Trophoblast cell (in vitro differentiated cells and primary cell): ENCODE results near the gene SCAPER.

ENCODE experiments used
- DNase-seq, 2 donors: peaks; one replicate each; pipeline ENCODE4 v3.0.0-alpha.2; 2016
- H2AFZ ChIP-seq: 2 replicates; pipeline ENCODE4 v1.6.1; 2013; ENCODE audit warnings: low read length, moderate library complexity, mild to moderate bottlenecking; ENCODE audit not compliant: insufficient read depth, poor library complexity
- H2AK5ac ChIP-seq: 2 replicates; pipeline ENCODE4 v1.6.1; 2013; ENCODE audit warnings: mild to moderate bottlenecking, low read length
- H2BK120ac ChIP-seq: 2 replicates; pipeline ENCODE4 v1.6.1; 2013; ENCODE audit warnings: low read length, mild to moderate bottlenecking, moderate library complexity; ENCODE audit not compliant: insufficient read depth, poor library complexity
- H2BK12ac ChIP-seq: 2 replicates; pipeline ENCODE4 v1.6.1; 2013; ENCODE audit warnings: mild to moderate bottlenecking, low read length, moderate library complexity
- H2BK5ac ChIP-seq: 2 replicates; pipeline ENCODE4 v1.6.1; 2013; ENCODE audit warnings: low read length, low read depth, moderate library complexity, mild to moderate bottlenecking; ENCODE audit not compliant: poor library complexity
- H3K14ac ChIP-seq: 2 replicates; pipeline ENCODE4 v1.6.1; 2013; ENCODE audit warnings: mild to moderate bottlenecking, low read length
- H3K18ac ChIP-seq: 2 replicates; pipeline ENCODE4 v1.6.1; 2013; ENCODE audit warnings: mild to moderate bottlenecking, low read length
- H3K23ac ChIP-seq: 2 replicates; pipeline ENCODE4 v1.6.1; 2013; ENCODE audit warnings: low read length
- H3K27ac ChIP-seq: 2 replicates; pipeline ENCODE4 v1.5.1; 2013; ENCODE audit warnings: low read depth, mild to moderate bottlenecking, inconsistent platforms, low read length, moderate library complexity
- H3K27me3 ChIP-seq: 2 replicates; pipeline ENCODE4 v1.6.1; 2013; ENCODE audit warnings: inconsistent platforms, mild to moderate bottlenecking, low read length, moderate library complexity; ENCODE audit not compliant: insufficient read depth
- H3K36me3 ChIP-seq, 2 experiments: 1 replicate in 1 of 2; 2 replicates in 1 of 2; pipeline ENCODE4 v1.6.1; 2013; ENCODE audit warnings: low read length in 2 of 2, mild to moderate bottlenecking in 2 of 2, moderate library complexity in 1 of 2; ENCODE audit not compliant: insufficient read depth in 2 of 2, control insufficient read depth in 1 of 2
- H3K4ac ChIP-seq: 2 replicates; pipeline ENCODE4 v1.6.1; 2013; ENCODE audit warnings: low read depth, mild to moderate bottlenecking, low read length, moderate library complexity
- H3K4me1 ChIP-seq, 2 experiments: 1 replicate in 1 of 2; 2 replicates in 1 of 2; pipeline ENCODE4 v1.6.1; 2013; ENCODE audit warnings: low read length in 2 of 2, mild to moderate bottlenecking in 2 of 2, moderate library complexity in 1 of 2; ENCODE audit not compliant: insufficient read depth in 2 of 2, control insufficient read depth in 1 of 2
- H3K4me2 ChIP-seq: 2 replicates; pipeline ENCODE4 v1.6.1; 2013; ENCODE audit warnings: inconsistent platforms, mild to moderate bottlenecking, low read length, moderate library complexity
- H3K4me3 ChIP-seq: 2 replicates; pipeline ENCODE4 v1.5.1; 2013; ENCODE audit warnings: mild to moderate bottlenecking, low read depth, low read length, inconsistent platforms
- H3K79me1 ChIP-seq: one replicate; pipeline ENCODE4 v1.6.1; 2013; ENCODE audit warnings: low read length
- H3K79me2 ChIP-seq: 2 replicates; pipeline ENCODE4 v1.6.1; 2013; ENCODE audit warnings: low read length, mild to moderate bottlenecking; ENCODE audit not compliant: control insufficient read depth, insufficient read depth, poor library complexity
- H3K9ac ChIP-seq: 2 replicates; pipeline ENCODE4 v1.6.1; 2013; ENCODE audit warnings: mild to moderate bottlenecking, low read length
- H3K9me3 ChIP-seq: 2 replicates; pipeline ENCODE4 v1.6.1; 2013; ENCODE audit warnings: low read depth, mild to moderate bottlenecking, control low read depth, inconsistent platforms, low read length; ENCODE audit not compliant: insufficient read depth
- H4K12ac ChIP-seq: 2 replicates; pipeline ENCODE4 v1.6.1; 2013; ENCODE audit warnings: low read depth, mild to moderate bottlenecking, low read length, moderate library complexity
- H4K8ac ChIP-seq: 2 replicates; pipeline ENCODE4 v1.6.1; 2013; ENCODE audit warnings: low read depth, mild to moderate bottlenecking, low read length, moderate library complexity
- H4K91ac ChIP-seq: one replicate; pipeline ENCODE4 v1.6.1; 2013; ENCODE audit warnings: low read depth, mild to moderate bottlenecking, low read length, moderate library complexity
- WGBS: extraction: QIAGEN DNeasy Blood & Tissue Kit; methylation state at CpG from one replicate; pipeline ENCODE4 v1.1.7; 2013; ENCODE audit warnings: missing lambda C conversion rate; ENCODE audit not compliant: insufficient read length, insufficient coverage; ENCODE audit errors: extremely low coverage; 5-methylcytosine and 5-hydroxymethylcytosine counted together

The SCAPER gene

DNA sequence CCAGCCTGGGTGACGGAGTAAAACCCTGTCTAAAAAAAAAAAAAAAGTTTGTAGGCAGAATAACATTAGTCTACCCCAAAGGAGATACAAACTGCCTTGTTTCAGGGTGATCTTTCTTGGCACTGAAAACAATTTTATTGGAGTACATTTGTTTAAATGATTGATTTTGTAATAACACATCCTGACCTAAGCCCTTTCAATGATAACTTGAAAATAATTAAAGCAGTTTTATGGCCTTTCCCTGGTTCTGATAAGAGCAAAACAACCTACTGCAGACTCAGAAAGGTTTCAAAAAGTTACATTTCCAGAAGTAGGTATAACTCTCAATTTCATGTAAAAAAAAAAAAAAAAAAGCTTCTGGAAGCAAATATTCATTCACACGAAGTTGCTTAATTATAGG lies 404.1 kb downstream of the SCAPER start:
- Histone ChIP-seq H3K4ac (no peak overlapping the region), H3K79me1 (no peaks in the 10 kb centered on the region), H3K14ac (no peak overlapping the region), H2AK5ac (no peak overlapping the region), H3K23ac (no peak overlapping the region), H3K4me1 (no peaks in the 10 kb centered on the region), H2BK5ac (no peak overlapping the region), H4K12ac (no peak overlapping the region), H3K4me2 (no peak overlapping the region), H3K9me3 (no peaks in the 10 kb centered on the region), H3K36me3 (no peaks in the 10 kb centered on the region), H4K8ac (no peak overlapping the region), H3K9ac (no peak overlapping the region), H3K27me3 (no peaks in the 10 kb centered on the region), H3K27ac (no peak overlapping the region), H3K4me3 (no peak overlapping the region), H3K18ac (no peak overlapping the region), H4K91ac (no peak overlapping the region), H3K79me2 (no peaks in the 10 kb centered on the region), H2BK120ac (no peak overlapping the region), H2AFZ (no peak overlapping the region), H2BK12ac (no peak overlapping the region)
- no peak for DNase-seq
- WGBS = no CpG with 5 or more reads among the region's 2 CpGs

DNA sequence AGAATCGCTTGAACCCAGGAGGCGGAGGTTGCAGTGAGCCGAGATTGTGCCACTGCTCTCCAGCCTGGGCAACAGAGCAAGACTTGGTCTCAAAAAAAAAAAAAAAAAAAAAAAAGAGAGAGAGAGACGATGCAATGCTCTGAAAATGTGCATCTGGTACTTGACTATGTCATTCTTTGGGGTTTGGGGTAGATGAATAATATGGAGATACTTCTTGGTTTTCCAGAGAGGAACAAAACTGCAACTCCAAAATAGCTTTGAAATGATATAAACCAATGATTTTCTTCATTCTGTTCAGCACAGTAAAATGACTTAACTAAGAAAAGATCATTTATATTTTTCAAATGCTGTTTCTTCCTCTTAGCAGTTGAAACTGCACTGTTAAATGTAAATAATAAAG lies 409.7 kb downstream of the SCAPER start:
- Histone ChIP-seq H3K9ac (no peak overlapping the region), H4K12ac (no peak overlapping the region), H3K27ac (no peak overlapping the region), H3K4ac (no peak overlapping the region), H3K36me3 (no peaks in the 10 kb centered on the region), H3K14ac (no peak overlapping the region), H3K79me1 (no peaks in the 10 kb centered on the region), H3K27me3 (no peaks in the 10 kb centered on the region), H2BK5ac (no peak overlapping the region), H4K91ac (no peak overlapping the region), H3K4me2 (no peak overlapping the region), H2BK120ac (no peak overlapping the region), H3K4me3 (no peak overlapping the region), H2AFZ (no peak overlapping the region), H2BK12ac (no peak overlapping the region), H4K8ac (no peak overlapping the region), H3K79me2 (no peaks in the 10 kb centered on the region), H3K23ac (no peak overlapping the region), H3K18ac (no peak overlapping the region), H3K4me1 (no peaks in the 10 kb centered on the region), H3K9me3 (no peaks in the 10 kb centered on the region), H2AK5ac (no peak overlapping the region)
- WGBS = no CpG with 5 or more reads among the region's 4 CpGs
- no peak for DNase-seq

DNA sequence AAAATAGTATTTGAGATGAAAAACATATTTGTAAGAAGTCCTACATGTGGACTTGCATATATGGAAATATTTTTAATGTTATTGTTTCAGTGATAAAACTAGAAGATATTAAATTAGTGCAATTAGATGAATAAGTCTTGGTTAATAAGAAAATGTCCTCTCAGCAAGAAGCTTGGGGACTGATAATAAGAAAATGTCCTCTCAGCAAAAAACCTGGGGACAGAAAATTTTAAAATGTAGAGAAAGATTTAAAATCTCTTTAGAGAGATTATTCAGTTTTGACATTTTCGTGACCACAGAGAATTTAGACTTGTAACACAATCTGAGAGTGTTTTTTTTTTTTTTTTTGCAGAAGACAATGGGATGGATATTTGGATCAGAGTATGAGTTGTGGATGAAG lies 412.6 kb downstream of the SCAPER start:
- H4K8ac ChIP-seq = no peak overlapping the region

DNA sequence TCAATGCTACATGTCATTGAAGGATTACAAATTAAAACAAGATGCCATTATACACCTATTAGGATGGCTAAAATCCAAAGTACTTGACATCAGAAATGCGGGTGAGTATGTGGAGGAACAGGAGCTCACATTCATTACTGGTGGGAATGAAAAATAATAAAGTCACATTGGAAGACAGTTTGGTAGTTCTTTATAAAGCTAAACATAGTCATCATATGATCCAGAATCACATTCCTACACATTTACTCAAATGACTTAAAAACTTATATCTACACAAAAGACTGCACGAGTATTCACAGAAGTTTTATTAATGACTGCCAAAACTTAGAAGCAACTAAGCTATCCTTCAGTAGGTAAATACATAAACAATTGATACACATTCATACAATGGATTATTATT lies 421.4 kb downstream of the SCAPER start:
- Histone ChIP-seq H3K4me2 (no peak overlapping the region), H4K8ac (no peak overlapping the region), H2AK5ac (no peak overlapping the region), H2BK12ac (no peak overlapping the region), H3K27ac (no peak overlapping the region), H3K79me2 (no peaks in the 10 kb centered on the region), H3K18ac (no peak overlapping the region), H3K9me3 (no peaks in the 10 kb centered on the region), H4K91ac (no peak overlapping the region), H3K4ac (no peak overlapping the region), H3K79me1 (no peaks in the 10 kb centered on the region), H3K27me3 (no peaks in the 10 kb centered on the region), H3K36me3 (no peaks in the 10 kb centered on the region), H2BK5ac (no peak overlapping the region), H3K4me1 (no peaks in the 10 kb centered on the region), H2BK120ac (no peak overlapping the region), H4K12ac (no peak overlapping the region), H2AFZ (no peak overlapping the region), H3K9ac (no peak overlapping the region), H3K14ac (no peak overlapping the region), H3K4me3 (no peak overlapping the region), H3K23ac (no peak overlapping the region)
- DNase-seq = no peak
- WGBS = no CpG with 5 or more reads among the region's 2 CpGs

More for the DNA sequence above, 412.6 kb downstream of the SCAPER start:
- H3K18ac ChIP-seq = no peak overlapping the region
- H3K9ac ChIP-seq = no peak overlapping the region
- no peaks in the 10 kb centered on the region for H3K27me3 ChIP-seq
- no peaks in the 10 kb centered on the region for H3K9me3 ChIP-seq
- no peak overlapping the region for H2BK5ac ChIP-seq
- no peak overlapping the region for H4K12ac ChIP-seq
- H3K27ac ChIP-seq = no peak overlapping the region
- no peaks in the 10 kb centered on the region for H3K36me3 ChIP-seq
- no peak overlapping the region for H3K4ac ChIP-seq
- no peak overlapping the region for H3K4me3 ChIP-seq
- H3K79me1 ChIP-seq = no peaks in the 10 kb centered on the region
- H2BK120ac ChIP-seq = no peak overlapping the region
- no peak for DNase-seq
- H2AFZ ChIP-seq = no peak overlapping the region
- no peak overlapping the region for H3K4me2 ChIP-seq
- no peak overlapping the region for H3K14ac ChIP-seq
- H3K23ac ChIP-seq = no peak overlapping the region
- no peak overlapping the region for H4K91ac ChIP-seq
- no peaks in the 10 kb centered on the region for H3K4me1 ChIP-seq
- no peaks in the 10 kb centered on the region for H3K79me2 ChIP-seq
- no peak overlapping the region for H2BK12ac ChIP-seq
- no CpG with 5 or more reads among the region's 1 CpG for WGBS
- no peak overlapping the region for H2AK5ac ChIP-seq
